Testis (tissue), 3 donors: ENCODE data around the gene HSD17B14. TPM values are rescaled to one million over a fixed set of nuclear protein-coding genes. Genes with fewer than 3 reads are reported as not detected.
"Not testable (repeated sequence)": the region's sequence is repeated elsewhere in the genome, so short reads cannot be mapped to it uniquely, and the experiment has no call there.

Source experiments
- DNase-seq: peaks from one replicate; pipeline ENCODE4 v3.0.0-alpha.2; 2019
- H3K27ac ChIP-seq, 2 donors: fragments of 200-600 bp; sonication (generic); one replicate each; pipeline ENCODE4 v1.5.1; 2019
- H3K27me3 ChIP-seq: fragments of 200-600 bp; sonication (generic); one replicate; pipeline ENCODE4 v1.5.1; 2019
- H3K36me3 ChIP-seq: fragments of 200-600 bp; sonication (generic); one replicate; pipeline ENCODE4 v1.5.1; 2017; ENCODE audit warnings: low read depth; ENCODE audit errors: missing control alignments
- H3K4me1 ChIP-seq: fragments of 200-600 bp; sonication (generic); one replicate; pipeline ENCODE4 v1.5.1; 2019
- H3K4me3 ChIP-seq, 2 donors: fragments of 200-600 bp; sonication (generic); one replicate each; pipeline ENCODE4 v1.5.1; 2017 to 2019
- H3K9me3 ChIP-seq: fragments of 200-600 bp; sonication (generic); one replicate; pipeline ENCODE4 v1.5.1; 2017
- POLR2A ChIP-seq: fragments of 450-650 bp; IDR thresholded peaks from one replicate; pipeline ENCODE4 v1.6.1; 2017; ENCODE audit warnings: antibody characterized with exemption, mild to moderate bottlenecking, moderate library complexity
- WGBS, 2 donors: methylation state at CpG; one replicate each; pipeline ENCODE4 v1.1.5; 2018; 5-methylcytosine and 5-hydroxymethylcytosine counted together
- intact Hi-C: fragments of 100-400 bp; cut with DNase I; formaldehyde crosslinking; loops from one replicate; pipeline ENCODE4 v1.15.1; 2023; ENCODE audit warnings: low total_unique reads
- polyA plus RNA-seq: library from polyadenylated mRNA; stranded (reverse); fragments of 350-450 nt; fragmentation: Illumina TruSeq; extraction: RNeasy Lipid Tissue Mini Kit (QIAGEN cat#74804); gene quantifications from one replicate; pipeline ENCODE4 v1.2.3, GENCODE V29; 2014; ENCODE audit warnings: low read depth, low replicate concordance; ENCODE audit not compliant: insufficient read depth
- total RNA-seq, 2 donors: library from RNA; depleted of rRNA; stranded (reverse); fragments of >200 nt; gene quantifications; one replicate each; pipeline ENCODE4 v1.2.3, GENCODE V29; 2016
- TF ChIP-seq, protein P1 (sequence below), 3 experiments: fragments of 450-650 bp in 2 of 3; fragments of 200-600 bp in 1 of 3; sonication (generic) in 1 of 3; IDR thresholded peaks; one replicate each; pipeline ENCODE4 v1.5.1; 2016 to 2019; ENCODE audit warnings: antibody characterized with exemption in 3 of 3, mild to moderate bottlenecking in 2 of 3, moderate library complexity in 1 of 3

The HSD17B14 gene
- total and polyA plus RNA-seq, 3 donors from 2014 or later, result 5.6 to 11.9 (median 8.8) TPM

DNA sequence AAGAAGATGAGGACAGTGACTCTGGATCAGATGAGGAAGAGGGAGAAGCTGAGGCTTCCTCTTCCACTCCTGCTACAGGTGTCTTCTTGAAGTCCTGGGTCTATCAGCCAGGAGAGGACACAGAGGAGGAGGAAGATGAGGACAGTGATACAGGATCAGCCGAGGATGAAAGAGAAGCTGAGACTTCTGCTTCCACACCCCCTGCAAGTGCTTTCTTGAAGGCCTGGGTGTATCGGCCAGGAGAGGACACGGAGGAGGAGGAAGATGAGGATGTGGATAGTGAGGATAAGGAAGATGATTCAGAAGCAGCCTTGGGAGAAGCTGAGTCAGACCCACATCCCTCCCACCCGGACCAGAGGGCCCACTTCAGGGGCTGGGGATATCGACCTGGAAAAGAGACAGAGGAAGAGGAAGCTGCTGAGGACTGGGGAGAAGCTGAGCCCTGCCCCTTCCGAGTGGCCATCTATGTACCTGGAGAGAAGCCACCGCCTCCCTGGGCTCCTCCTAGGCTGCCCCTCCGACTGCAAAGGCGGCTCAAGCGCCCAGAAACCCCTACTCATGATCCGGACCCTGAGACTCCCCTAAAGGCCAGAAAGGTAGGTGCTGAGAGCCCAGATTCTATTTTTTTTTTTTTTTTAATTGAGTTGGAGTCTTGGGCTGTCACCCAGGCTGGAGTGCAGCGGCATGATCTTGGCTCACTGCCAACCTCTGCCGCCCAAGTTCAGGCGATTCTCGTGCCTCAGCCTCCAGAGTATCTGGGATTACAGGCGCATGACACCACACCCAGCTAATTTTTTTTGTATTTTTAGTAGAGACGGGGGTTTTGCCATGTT, 38.2 kb upstream of the HSD17B14 start:
- 33 to 40% methylated on average over 17 of the region's 17 CpGs for WGBS, 2 donors
- intact Hi-C loops, result no loop called here
- no peak for DNase-seq

GRCh38 chr19:48873476-48874302, 37.4 kb upstream of the HSD17B14 start:
- intact Hi-C loops, result no loop called here
- Histone ChIP-seq H3K27me3 (no peaks in the 10 kb centered on the region), H3K9me3 (no peaks in the 10 kb centered on the region), H3K4me3 (peak overlapping the region; percentile 98 to 100), H3K4me1 (peaks cover 27% of the 10 kb centered on the region), H3K27ac (peak overlapping the region; percentile 100), H3K36me3 (no peaks in the 10 kb centered on the region)
- peak; percentile 72 for DNase-seq
- 33 to 52% methylated on average over 14 of the region's 14 CpGs for WGBS, 2 donors
- TF ChIP-seq, protein P1, sequence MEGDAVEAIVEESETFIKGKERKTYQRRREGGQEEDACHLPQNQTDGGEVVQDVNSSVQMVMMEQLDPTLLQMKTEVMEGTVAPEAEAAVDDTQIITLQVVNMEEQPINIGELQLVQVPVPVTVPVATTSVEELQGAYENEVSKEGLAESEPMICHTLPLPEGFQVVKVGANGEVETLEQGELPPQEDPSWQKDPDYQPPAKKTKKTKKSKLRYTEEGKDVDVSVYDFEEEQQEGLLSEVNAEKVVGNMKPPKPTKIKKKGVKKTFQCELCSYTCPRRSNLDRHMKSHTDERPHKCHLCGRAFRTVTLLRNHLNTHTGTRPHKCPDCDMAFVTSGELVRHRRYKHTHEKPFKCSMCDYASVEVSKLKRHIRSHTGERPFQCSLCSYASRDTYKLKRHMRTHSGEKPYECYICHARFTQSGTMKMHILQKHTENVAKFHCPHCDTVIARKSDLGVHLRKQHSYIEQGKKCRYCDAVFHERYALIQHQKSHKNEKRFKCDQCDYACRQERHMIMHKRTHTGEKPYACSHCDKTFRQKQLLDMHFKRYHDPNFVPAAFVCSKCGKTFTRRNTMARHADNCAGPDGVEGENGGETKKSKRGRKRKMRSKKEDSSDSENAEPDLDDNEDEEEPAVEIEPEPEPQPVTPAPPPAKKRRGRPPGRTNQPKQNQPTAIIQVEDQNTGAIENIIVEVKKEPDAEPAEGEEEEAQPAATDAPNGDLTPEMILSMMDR (IDR thresholded peaks at IDR 0.05), result no peak
- TF ChIP-seq POLR2A, result no peak

More for the DNA sequence above, 38.2 kb upstream of the HSD17B14 start:
- H3K36me3 ChIP-seq, result no peaks in the 10 kb centered on the region
- no peaks in the 10 kb centered on the region for H3K27me3 ChIP-seq
- peak overlapping the region; percentile 98 to 100 for H3K4me3 ChIP-seq
- no peaks in the 10 kb centered on the region for H3K9me3 ChIP-seq
- peaks cover 27% of the 10 kb centered on the region for H3K4me1 ChIP-seq
- peak overlapping the region; percentile 100 for H3K27ac ChIP-seq
- no peak for TF ChIP-seq POLR2A
- TF ChIP-seq, protein P1 (IDR thresholded peaks at IDR 0.05), result no peak

GRCh38 chr19:48872884-48873475, 36.7 kb upstream of the HSD17B14 start:
- TF ChIP-seq, protein P1 (IDR thresholded peaks at IDR 0.05), result no peak
- TF ChIP-seq POLR2A, result no peak
- peak; percentile 94 for DNase-seq
- H3K27ac ChIP-seq, result peak overlapping the region; percentile 100
- 2 to 10% methylated on average over 13 to 14 of the region's 14 CpGs for WGBS, 2 donors
- H3K36me3 ChIP-seq, result no peaks in the 10 kb centered on the region
- no peaks in the 10 kb centered on the region for H3K27me3 ChIP-seq
- no peaks in the 10 kb centered on the region for H3K9me3 ChIP-seq
- H3K4me1 ChIP-seq, result peaks cover 32% of the 10 kb centered on the region
- H3K4me3 ChIP-seq, result peak overlapping the region; percentile 98 to 100
- intact Hi-C loops, result no loop called here

GRCh38 chr19:48872182-48872883, 36.0 kb upstream of the HSD17B14 start, which contains the start of gene PPP1R15A:
PPP1R15A (plus strand) TSS chr19:48872421; CDS start chr19:48873234, 813 bp downstream.
- Histone ChIP-seq H3K36me3 (no peaks in the 10 kb centered on the region), H3K27me3 (no peaks in the 10 kb centered on the region), H3K9me3 (no peaks in the 10 kb centered on the region), H3K4me3 (peak within 1 kb of the TSS; percentile 98 to 100), H3K27ac (peak within 1 kb of the TSS; percentile 100), H3K4me1 (peaks cover 38% of the 10 kb centered on the region)
- peak; percentile 99 for DNase-seq
- peak; percentile 98 for TF ChIP-seq POLR2A
- TF ChIP-seq, protein P1 (IDR thresholded peaks at IDR 0.05), result peak in 2 of 3 experiments; percentile 46 to 62
- WGBS, 2 donors, result 0% methylated on average over 46 to 53 of the region's 53 CpGs
- intact Hi-C loops, result no loop called here

- WGBS, 2 donors, result 53 to 70% methylated on average over 24 to 31 of the region's 31 CpGs
- intact Hi-C loops, H3K9me3 ChIP-seq, H3K27me3 ChIP-seq, H3K36me3 ChIP-seq, DNase-seq: not testable (repeated sequence)
- Histone ChIP-seq H3K4me1 (peaks cover 44% of the 10 kb centered on the region), H3K27ac (peak overlapping the region; percentile 100), H3K4me3 (peak overlapping the region; percentile 98 to 100)
Observed at GRCh38 chr19:48871471-48872181, 35.3 kb upstream of the HSD17B14 start.
